Stimulated activated naive B cell treated with anti-CD40 and anti-IgM and Interleukin-4, amounts not matched to agents 10 μg/mL and 1 μg/mL and 100 μg/mL, for 72 hours (primary cell): ENCODE results near the gene COMMD3.

Experiments
- ATAC-seq, 2 donors: fragments of 150-1000 bp; cut with Tn5 transposase; replicated peaks; 2 replicates each; pipeline ENCODE4 v1.10.0; 2021; ENCODE audit warnings: moderate library complexity in 1 of 2
- DNase-seq: peaks from one replicate; pipeline ENCODE4 v3.0.0; 2021
- H3K27ac Mint-ChIP-seq: one replicate; pipeline ENCODE4 v1.8.0; 2022; ENCODE audit warnings: mild to moderate bottlenecking, mixed read lengths
- H3K27me3 Mint-ChIP-seq, 2 donors: one replicate each; pipeline ENCODE4 v1.8.0; 2022; ENCODE audit warnings: mixed read lengths in 2 of 2
- H3K36me3 Mint-ChIP-seq, 2 donors: one replicate each; pipeline ENCODE4 v1.8.0; 2022; ENCODE audit warnings: mixed read lengths in 2 of 2, mild to moderate bottlenecking in 1 of 2
- H3K4me1 Mint-ChIP-seq, 2 donors: one replicate each; pipeline ENCODE4 v1.8.0; 2022; ENCODE audit warnings: mixed read lengths in 2 of 2, mild to moderate bottlenecking in 1 of 2
- H3K4me3 Mint-ChIP-seq, 2 donors: one replicate each; pipeline ENCODE4 v1.8.0; 2022; ENCODE audit warnings: mild to moderate bottlenecking in 2 of 2, mixed read lengths in 2 of 2, moderate library complexity in 1 of 2
- H3K9me3 Mint-ChIP-seq, 2 donors: one replicate each; pipeline ENCODE4 v1.8.0; 2022; ENCODE audit warnings: mixed read lengths in 2 of 2, mild to moderate bottlenecking in 1 of 2

The COMMD3 gene

GRCh38 chr10:22310928-22311327 is 5.3 kb upstream of the COMMD3 start:
- Mint-ChIP-seq H3K4me1 (peaks cover 3 to 12% of the 10 kb centered on the region in 2 donors), H3K27ac (no peak overlapping the region), H3K36me3 (peaks cover 0 to 1% of the 10 kb centered on the region in 2 donors), H3K9me3 (no peaks in the 10 kb centered on the region), H3K4me3 (no peak overlapping the region), H3K27me3 (peaks cover 0 to 4% of the 10 kb centered on the region in 2 donors)
- ATAC-seq, result no peak
- DNase-seq, result no peak

- Mint-ChIP-seq H3K9me3 (no peaks in the 10 kb centered on the region), H3K4me3 (no peak overlapping the region), H3K36me3 (peaks cover 0 to 1% of the 10 kb centered on the region in 2 donors), H3K27me3 (no peaks in the 10 kb centered on the region), H3K4me1 (peaks cover 5 to 22% of the 10 kb centered on the region in 2 donors), H3K27ac (no peak overlapping the region)
- DNase-seq (no peak), ATAC-seq (no peak)
Observed at GRCh38 chr10:22314852-22315251, 1.3 kb upstream of the COMMD3 start.

GRCh38 chr10:22315455-22316285 is 518 bp upstream of the COMMD3 start:
- Mint-ChIP-seq H3K27ac (peak overlapping the region; percentile 96), H3K27me3 (no peaks in the 10 kb centered on the region), H3K36me3 (peaks cover 3% of the 10 kb centered on the region in 2 donors), H3K9me3 (no peaks in the 10 kb centered on the region), H3K4me1 (peaks cover 9 to 27% of the 10 kb centered on the region in 2 donors), H3K4me3 (peak overlapping the region; percentile 92 to 94)
- ATAC-seq (peak; percentile 28 to 40), DNase-seq (no peak)

- Mint-ChIP-seq H3K27ac (peak overlapping the region; percentile 96), H3K27me3 (no peaks in the 10 kb centered on the region), H3K9me3 (no peaks in the 10 kb centered on the region), H3K4me3 (peak overlapping the region; percentile 91 to 94), H3K4me1 (peaks cover 9 to 28% of the 10 kb centered on the region in 2 donors), H3K36me3 (peaks cover 3 to 5% of the 10 kb centered on the region in 2 donors)
- ATAC-seq (peak; percentile 41), DNase-seq (no peak)
Observed at GRCh38 chr10:22317076-22317370, 835 bp downstream of the COMMD3 start.

GRCh38 chr10:22317771-22318565 is 1.8 kb downstream of the COMMD3 start:
- Mint-ChIP-seq H3K4me3 (peak overlapping the region; percentile 13 to 94), H3K27ac (no peak overlapping the region), H3K4me1 (peaks cover 15 to 37% of the 10 kb centered on the region in 2 donors), H3K27me3 (no peaks in the 10 kb centered on the region), H3K36me3 (peaks cover 3 to 9% of the 10 kb centered on the region in 2 donors), H3K9me3 (no peaks in the 10 kb centered on the region)
- ATAC-seq (no peak), DNase-seq (no peak)

- Mint-ChIP-seq H3K36me3 (peaks cover 3 to 9% of the 10 kb centered on the region in 2 donors), H3K27me3 (no peaks in the 10 kb centered on the region), H3K27ac (no peak overlapping the region), H3K4me1 (peaks cover 19 to 45% of the 10 kb centered on the region in 2 donors), H3K4me3 (no peak overlapping the region), H3K9me3 (no peaks in the 10 kb centered on the region)
- ATAC-seq (no peak), DNase-seq (no peak)
Observed at GRCh38 chr10:22318772-22319171, 2.6 kb downstream of the COMMD3 start.

GRCh38 chr10:22319547-22319979 is 3.4 kb downstream of the COMMD3 start:
- no peaks in the 10 kb centered on the region for H3K9me3 Mint-ChIP-seq
- no peak for DNase-seq
- H3K4me3 Mint-ChIP-seq, result peak overlapping the region; percentile 86 to 90
- no peaks in the 10 kb centered on the region for H3K27me3 Mint-ChIP-seq
- peak overlapping the region; percentile 95 for H3K27ac Mint-ChIP-seq
- ATAC-seq, result no peak
- peaks cover 25 to 53% of the 10 kb centered on the region in 2 donors for H3K4me1 Mint-ChIP-seq
- peaks cover 3 to 9% of the 10 kb centered on the region in 2 donors for H3K36me3 Mint-ChIP-seq

- Mint-ChIP-seq H3K27me3 (no peaks in the 10 kb centered on the region), H3K36me3 (peaks cover 3 to 9% of the 10 kb centered on the region in 2 donors), H3K9me3 (no peaks in the 10 kb centered on the region), H3K27ac (peak overlapping the region; percentile 95), H3K4me1 (peaks cover 25 to 54% of the 10 kb centered on the region in 2 donors), H3K4me3 (peak overlapping the region; percentile 86 to 90)
- DNase-seq, result no peak
- ATAC-seq, result no peak
Observed at GRCh38 chr10:22319980-22320558, 3.9 kb downstream of the COMMD3 start.

- peak; percentile 37 for DNase-seq
- peaks cover 2 to 9% of the 10 kb centered on the region in 2 donors for H3K36me3 Mint-ChIP-seq
- peak within 1 kb of the TSS; percentile 90 to 92 for H3K4me3 Mint-ChIP-seq
- peak; percentile 19 to 20 for ATAC-seq
- peak within 1 kb of the TSS; percentile 97 for H3K27ac Mint-ChIP-seq
- H3K9me3 Mint-ChIP-seq, result no peaks in the 10 kb centered on the region
- H3K27me3 Mint-ChIP-seq, result no peaks in the 10 kb centered on the region
- H3K4me1 Mint-ChIP-seq, result peaks cover 27 to 49% of the 10 kb centered on the region in 2 donors
Observed at GRCh38 chr10:22320591-22321155, 4.5 kb downstream of the COMMD3 start, which contains the start of gene BMI1. Gene BMI1, plus strand, starts transcription at chr10:22321099. Its CDS starts 5,351 bp downstream, at chr10:22326450.

- ATAC-seq, result peak; percentile 29 to 31
- Mint-ChIP-seq H3K27ac (peak overlapping the region; percentile 97), H3K36me3 (peaks cover 1 to 9% of the 10 kb centered on the region in 2 donors), H3K9me3 (no peaks in the 10 kb centered on the region), H3K4me3 (peak overlapping the region; percentile 90 to 92), H3K27me3 (no peaks in the 10 kb centered on the region), H3K4me1 (peaks cover 28 to 54% of the 10 kb centered on the region in 2 donors)
- DNase-seq, result peak; percentile 55
Observed at GRCh38 chr10:22321156-22321923, 5.2 kb downstream of the COMMD3 start.

GRCh38 chr10:22321924-22322640 is 5.9 kb downstream of the COMMD3 start:
- H3K4me3 Mint-ChIP-seq, result peak overlapping the region; percentile 87 to 91
- DNase-seq (no peak), ATAC-seq (peak; percentile 6 to 15)
- peaks cover 1 to 9% of the 10 kb centered on the region in 2 donors for H3K36me3 Mint-ChIP-seq
- peaks cover 28 to 57% of the 10 kb centered on the region in 2 donors for H3K4me1 Mint-ChIP-seq
- H3K27me3 Mint-ChIP-seq, result no peaks in the 10 kb centered on the region
- H3K9me3 Mint-ChIP-seq, result no peaks in the 10 kb centered on the region
- H3K27ac Mint-ChIP-seq, result peak overlapping the region; percentile 96

GRCh38 chr10:22322641-22323160 is 6.5 kb downstream of the COMMD3 start:
- Mint-ChIP-seq H3K36me3 (peaks cover 1 to 12% of the 10 kb centered on the region in 2 donors), H3K27me3 (no peaks in the 10 kb centered on the region), H3K9me3 (no peaks in the 10 kb centered on the region), H3K4me3 (peak overlapping the region; percentile 87 to 91), H3K27ac (peak overlapping the region; percentile 96), H3K4me1 (peaks cover 28 to 57% of the 10 kb centered on the region in 2 donors)
- ATAC-seq, result no peak
- DNase-seq, result no peak
